Esophagus muscularis mucosa (tissue), 4 donors: Measurements from ENCODE around the gene KIAA1755. TPM values are rescaled to one million over a fixed set of nuclear protein-coding genes. Genes with fewer than 3 reads are reported as not detected.
A peak's percentile ranks its signal among the peaks of the same experiment; 100 is the strongest.
"Not testable (repeated sequence)": the region's sequence is repeated elsewhere in the genome, so short reads cannot be mapped to it uniquely, and the experiment has no call there.

Experiments
- DNase-seq: peaks from one replicate; pipeline ENCODE4 v3.0.0-alpha.2; 2017; ENCODE audit errors: extremely low spot score
- H3K27ac ChIP-seq, 4 donors: fragments of 200-600 bp; sonication (generic); replicated peaks in 1 of 4; 1 replicate in 3 of 4; 2 replicates in 1 of 4; pipeline ENCODE4 v1.5.1; 2016 to 2019; ENCODE audit warnings: mild to moderate bottlenecking in 1 of 4
- H3K27me3 ChIP-seq, 4 donors: fragments of 200-600 bp; sonication (generic); one replicate each; pipeline versions ENCODE4 v1.5.1 to v1.6.0; 2016 to 2019
- H3K36me3 ChIP-seq, 4 donors: fragments of 200-600 bp; sonication (generic); one replicate each; pipeline ENCODE4 v1.5.1; 2016 to 2019
- H3K4me1 ChIP-seq, 4 donors: fragments of 200-600 bp; sonication (generic); one replicate each; pipeline ENCODE4 v1.5.1; 2016 to 2019
- H3K4me3 ChIP-seq, 4 donors: fragments of 200-600 bp; sonication (generic); 1 replicate in 2 of 4; 2 replicates in 2 of 4; pipeline ENCODE4 v1.5.1; 2016 to 2019; ENCODE audit warnings: mild to moderate bottlenecking in 4 of 4, moderate library complexity in 1 of 4
- H3K9me3 ChIP-seq, 4 donors: fragments of 200-600 bp; sonication (generic); 1 replicate in 3 of 4; 2 replicates in 1 of 4; pipeline ENCODE4 v1.5.1; 2016 to 2019
- CTCF ChIP-seq, 3 experiments: fragments of 200-600 bp in 2 of 3; fragments of 450-650 bp in 1 of 3; sonication (generic) in 2 of 3; IDR thresholded peaks; one replicate each; pipeline ENCODE4 v1.5.1; 2017 to 2019; ENCODE audit warnings: antibody characterized with exemption in 3 of 3, mild to moderate bottlenecking in 2 of 3, moderate library complexity in 1 of 3
- EP300 ChIP-seq: sonication (generic); formaldehyde crosslinking; IDR thresholded peaks from one replicate; pipeline ENCODE4 v1.6.1; 2017; ENCODE audit warnings: antibody characterized with exemption
- POLR2A ChIP-seq: fragments of 450-650 bp; IDR thresholded peaks from one replicate; pipeline ENCODE4 v1.6.1; 2017; ENCODE audit warnings: antibody characterized with exemption, moderate library complexity, mild to moderate bottlenecking, low read depth
- POLR2AphosphoS5 ChIP-seq, 2 donors: sonication (generic); formaldehyde crosslinking; IDR thresholded peaks; one replicate each; pipeline ENCODE4 v1.6.1; 2017; ENCODE audit warnings: antibody characterized with exemption in 2 of 2
- WGBS: methylation state at CpG from one replicate; pipeline ENCODE4 v1.1.5; 2018; 5-methylcytosine and 5-hydroxymethylcytosine counted together
- intact Hi-C: fragments of 100-400 bp; cut with DNase I; formaldehyde crosslinking; loops from one replicate; pipeline ENCODE4 v1.15.1; 2023
- total RNA-seq, 4 donors: library from RNA; depleted of rRNA; stranded (reverse); fragments of >200 nt; gene quantifications; one replicate each; pipeline versions ENCODE4 v1.1.0 to v1.2.1, GENCODE V29; 2016

KIAA1755 gene
- total RNA-seq, 4 donors from 2014 or later, result 7.3 to 13.3 (median 8.5) TPM

- H3K9me3 ChIP-seq, result no peaks in the 10 kb centered on the region
- DNase-seq, result no peak
- H3K27me3 ChIP-seq, result peaks cover 0 to 7% (median 0%) of the 10 kb centered on the region in 4 donors
- intact Hi-C loops, result no loop called here
- H3K27ac ChIP-seq, result no peak overlapping the region
- H3K36me3 ChIP-seq, result no peaks in the 10 kb centered on the region
- TF ChIP-seq CTCF (IDR thresholded peaks at IDR 0.05) (no peak), POLR2AphosphoS5 (IDR thresholded peaks at IDR 0.05) (no peak), POLR2A (no peak), EP300 (no peak)
- H3K4me3 ChIP-seq, result no peak overlapping the region
- peaks cover 3 to 11% (median 10%) of the 10 kb centered on the region in 4 donors for H3K4me1 ChIP-seq
- WGBS, result 39% methylated on average over 3 of the region's 3 CpGs
Observed at GRCh38 chr20:38291966-38292365, 31.4 kb upstream of the KIAA1755 start.

- intact Hi-C loops, result no loop called here
- DNase-seq, result no peak
- Histone ChIP-seq H3K27ac (no peak overlapping the region), H3K4me1 (peaks cover 3 to 15% (median 11%) of the 10 kb centered on the region in 4 donors), H3K27me3 (peaks cover 0 to 10% (median 0%) of the 10 kb centered on the region in 4 donors), H3K9me3 (no peaks in the 10 kb centered on the region), H3K4me3 (no peak overlapping the region), H3K36me3 (no peaks in the 10 kb centered on the region)
- WGBS, result 46% methylated on average over 18 of the region's 21 CpGs
- no peak for TF ChIP-seq POLR2A
- TF ChIP-seq CTCF (IDR thresholded peaks at IDR 0.05), result peak in 2 of 3 experiments; percentile 14 to 39
Observed at GRCh38 chr20:38290829-38291814, 30.6 kb upstream of the KIAA1755 start.

GRCh38 chr20:38286586-38287531 is 26.3 kb upstream of the KIAA1755 start:
- peaks cover 3 to 15% (median 11%) of the 10 kb centered on the region in 4 donors for H3K4me1 ChIP-seq
- DNase-seq, result no peak
- H3K27me3 ChIP-seq, result peaks cover 0 to 3% (median 0%) of the 10 kb centered on the region in 4 donors
- H3K4me3 ChIP-seq, result no peak overlapping the region
- H3K27ac ChIP-seq, result no peak overlapping the region
- peaks cover 0 to 3% (median 0%) of the 10 kb centered on the region in 4 donors for H3K9me3 ChIP-seq
- H3K36me3 ChIP-seq, result no peaks in the 10 kb centered on the region
- WGBS, result 50% methylated on average over 16 of the region's 16 CpGs
- intact Hi-C loops, result no loop called here
- no peak for TF ChIP-seq CTCF (IDR thresholded peaks at IDR 0.05)
- TF ChIP-seq POLR2AphosphoS5 (IDR thresholded peaks at IDR 0.05), result no peak
- no peak for TF ChIP-seq POLR2A
- no peak for TF ChIP-seq EP300

- Histone ChIP-seq H3K27me3 (peaks cover 0 to 3% (median 0%) of the 10 kb centered on the region in 4 donors), H3K27ac (no peak overlapping the region), H3K4me3 (no peak overlapping the region), H3K4me1 (peaks cover 0 to 12% (median 8%) of the 10 kb centered on the region in 4 donors), H3K9me3 (peaks cover 0 to 3% (median 0%) of the 10 kb centered on the region in 4 donors), H3K36me3 (no peaks in the 10 kb centered on the region)
- 92% methylated on average over 5 of the region's 5 CpGs for WGBS
- TF ChIP-seq EP300 (no peak), POLR2A (no peak), CTCF (IDR thresholded peaks at IDR 0.05) (no peak), POLR2AphosphoS5 (IDR thresholded peaks at IDR 0.05) (no peak)
- intact Hi-C loops, result no loop called here
- no peak for DNase-seq
Observed at GRCh38 chr20:38284893-38285444, 24.4 kb upstream of the KIAA1755 start.

- H3K36me3 ChIP-seq, H3K27me3 ChIP-seq, DNase-seq, H3K9me3 ChIP-seq, H3K27ac ChIP-seq, H3K4me3 ChIP-seq, intact Hi-C loops: not testable (repeated sequence)
- WGBS, result 96% methylated on average over 7 of the region's 7 CpGs
- peaks cover 0 to 19% (median 14%) of the 10 kb centered on the region in 4 donors for H3K4me1 ChIP-seq
Observed at GRCh38 chr20:38284066-38284650, 23.6 kb upstream of the KIAA1755 start.
